GM19463 (cell line): Measurements from ENCODE around the gene PPP1CB.
A peak's percentile ranks its signal among the peaks of the same experiment; 100 is the strongest.
"Not testable (repeated sequence)": the region's sequence is repeated elsewhere in the genome, so short reads cannot be mapped to it uniquely, and the experiment has no call there.

ENCODE experiments used
- ATAC-seq: cut with Tn5 transposase; IDR thresholded peaks from one replicate; pipeline ENCODE4 v1.9.1; 2021; ENCODE audit warnings: mild to moderate bottlenecking, moderate library complexity; ENCODE audit not compliant: unreplicated experiment

PPP1CB gene

GRCh38 chr2:28742619-28743018 is 9.0 kb upstream of the PPP1CB start:
- not testable (repeated sequence) for ATAC-seq

GRCh38 chr2:28745225-28745624 is 6.4 kb upstream of the PPP1CB start:
- ATAC-seq: no peak

- no peak for ATAC-seq
Observed at GRCh38 chr2:28745876-28746275, 5.8 kb upstream of the PPP1CB start.

GRCh38 chr2:28746429-28747111 is 5.1 kb upstream of the PPP1CB start:
- no peak for ATAC-seq

- no peak for ATAC-seq
Observed at GRCh38 chr2:28747714-28748113, 3.9 kb upstream of the PPP1CB start.

GRCh38 chr2:28748176-28748575 is 3.5 kb upstream of the PPP1CB start:
- ATAC-seq: no peak

- no peak for ATAC-seq
Observed at GRCh38 chr2:28748941-28749340, 2.7 kb upstream of the PPP1CB start.

GRCh38 chr2:28749526-28749925 is 2.1 kb upstream of the PPP1CB start:
- ATAC-seq: no peak

GRCh38 chr2:28750316-28751251 is 1.0 kb upstream of the PPP1CB start:
- no peak for ATAC-seq

GRCh38 chr2:28751956-28752630 is 463 bp downstream of the PPP1CB start:
- peak; percentile 21 for ATAC-seq

- no peak for ATAC-seq
Observed at GRCh38 chr2:28752631-28753376, 1.2 kb downstream of the PPP1CB start.

GRCh38 chr2:28754321-28754720 is 2.7 kb downstream of the PPP1CB start:
- ATAC-seq: no peak

GRCh38 chr2:28755421-28755820 is 3.8 kb downstream of the PPP1CB start:
- no peak for ATAC-seq

- ATAC-seq: no peak
Observed at GRCh38 chr2:28758459-28758858, 6.8 kb downstream of the PPP1CB start.

- no peak for ATAC-seq
Observed at GRCh38 chr2:28761420-28761819, 9.8 kb downstream of the PPP1CB start.

- no peak for ATAC-seq
Observed at GRCh38 chr2:28764909-28765711, 13.5 kb downstream of the PPP1CB start.

- ATAC-seq: no peak
Observed at GRCh38 chr2:28766070-28766469, 14.4 kb downstream of the PPP1CB start.

GRCh38 chr2:28767337-28767736 is 15.7 kb downstream of the PPP1CB start:
- ATAC-seq: no peak

- ATAC-seq: no peak
Observed at GRCh38 chr2:28768422-28768821, 16.8 kb downstream of the PPP1CB start.

- ATAC-seq: no peak
Observed at GRCh38 chr2:28768952-28769351, 17.3 kb downstream of the PPP1CB start.
